ENCODE results near the gene BRD9.
"Not testable (repeated sequence)": the region's sequence is repeated elsewhere in the genome, so short reads cannot be mapped to it uniquely, and the experiment has no call there.

- TF ChIP-seq CTCF (conservative IDR thresholded peaks at IDR 0.05 in 1 of 2, IDR thresholded peaks at IDR 0.05 in 1 of 2; ENCODE audit: low read depth in 1 of 2, low read length in 2 of 2); EZH2 (IDR thresholded peaks at IDR 0.05; ENCODE audit: low read length, missing control alignments): not testable (repeated sequence)
Measured at GRCh38 chr5:837621-838121, 54.9 kb downstream of the BRD9 start.

Data from fibroblast of lung (primary cell).